ENCODE results near the gene INHBC. TPM values are rescaled to one million over a fixed set of nuclear protein-coding genes. Genes with fewer than 3 reads are reported as not detected.

The INHBC gene
- total RNA-seq, 2 donors from 2014 or later: not detected

DNA sequence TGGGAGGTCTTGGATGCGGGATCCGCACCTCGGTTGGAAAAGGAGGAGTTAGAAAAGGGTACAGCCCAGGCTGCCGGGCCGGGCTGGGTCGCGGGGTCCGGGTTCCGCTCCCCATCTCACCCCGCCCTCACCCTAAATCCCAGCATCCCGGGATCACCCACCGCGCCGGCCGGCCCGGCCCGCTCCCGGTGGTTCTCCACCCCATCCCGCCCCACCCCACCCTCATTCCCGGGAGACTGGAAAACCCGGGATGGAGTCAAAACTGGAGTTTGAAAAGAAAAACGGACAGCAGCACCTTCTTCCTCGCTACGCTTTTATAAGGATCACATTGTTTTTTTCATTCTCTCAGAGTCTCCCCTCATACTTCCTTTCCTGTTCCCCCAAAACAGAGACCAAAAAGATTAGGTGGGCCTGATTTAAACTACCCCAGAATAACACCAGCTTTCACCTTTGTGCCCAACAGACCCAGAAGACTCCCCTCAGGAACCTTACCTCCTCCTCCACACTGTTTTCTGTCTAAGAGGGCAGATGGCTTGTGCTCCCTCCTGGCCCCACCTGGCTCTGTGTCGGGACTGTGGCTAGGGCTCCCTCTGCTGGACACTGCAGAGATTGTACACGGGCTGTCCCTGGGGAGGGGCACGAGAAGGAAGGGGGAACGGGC, 27.8 kb downstream of the INHBC start:
- DNase-seq (ENCODE audit: low spot score): peak; percentile 95
- intact Hi-C loops (cut with DNase I): no loop called here

DNA sequence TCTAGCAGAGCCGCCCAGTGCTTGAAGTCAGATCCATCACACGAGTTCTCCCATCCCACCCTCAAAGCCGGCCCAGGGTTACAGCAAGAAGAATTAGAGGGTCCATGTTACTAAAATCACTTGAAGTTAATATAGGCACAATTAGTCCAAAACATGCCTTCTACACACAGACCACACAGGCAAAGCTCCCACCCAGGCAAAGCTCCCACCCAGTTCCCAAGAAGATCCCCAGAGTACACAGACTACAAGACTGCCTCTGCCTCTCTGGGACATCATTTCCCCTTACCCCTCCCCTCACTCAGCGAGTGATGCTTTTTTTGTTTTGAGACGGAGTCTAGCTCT, 28.3 kb downstream of the INHBC start:
- DNase-seq (ENCODE audit: low spot score): no peak
- intact Hi-C loops (cut with DNase I): no loop called here

DNA sequence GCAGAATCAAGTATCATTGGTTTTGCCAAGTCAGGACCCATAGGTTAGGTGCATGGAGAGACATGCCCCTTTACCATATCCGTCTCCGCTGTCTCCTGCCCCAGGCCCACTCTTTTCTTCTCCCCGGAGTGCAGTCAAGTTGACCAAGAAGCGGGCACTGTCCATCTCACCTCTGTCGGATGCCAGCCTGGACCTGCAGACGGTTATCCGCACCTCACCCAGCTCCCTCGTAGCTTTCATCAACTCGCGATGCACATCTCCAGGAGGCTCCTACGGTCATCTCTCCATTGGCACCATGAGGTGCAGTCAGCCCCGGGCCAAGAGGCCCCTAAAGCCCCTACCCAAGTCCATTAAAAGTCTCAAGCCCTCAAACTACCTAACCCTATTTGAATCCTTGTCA, 30.0 kb downstream of the INHBC start:
- DNase-seq (ENCODE audit: low spot score): no peak
- intact Hi-C loops (cut with DNase I): no loop called here

DNA sequence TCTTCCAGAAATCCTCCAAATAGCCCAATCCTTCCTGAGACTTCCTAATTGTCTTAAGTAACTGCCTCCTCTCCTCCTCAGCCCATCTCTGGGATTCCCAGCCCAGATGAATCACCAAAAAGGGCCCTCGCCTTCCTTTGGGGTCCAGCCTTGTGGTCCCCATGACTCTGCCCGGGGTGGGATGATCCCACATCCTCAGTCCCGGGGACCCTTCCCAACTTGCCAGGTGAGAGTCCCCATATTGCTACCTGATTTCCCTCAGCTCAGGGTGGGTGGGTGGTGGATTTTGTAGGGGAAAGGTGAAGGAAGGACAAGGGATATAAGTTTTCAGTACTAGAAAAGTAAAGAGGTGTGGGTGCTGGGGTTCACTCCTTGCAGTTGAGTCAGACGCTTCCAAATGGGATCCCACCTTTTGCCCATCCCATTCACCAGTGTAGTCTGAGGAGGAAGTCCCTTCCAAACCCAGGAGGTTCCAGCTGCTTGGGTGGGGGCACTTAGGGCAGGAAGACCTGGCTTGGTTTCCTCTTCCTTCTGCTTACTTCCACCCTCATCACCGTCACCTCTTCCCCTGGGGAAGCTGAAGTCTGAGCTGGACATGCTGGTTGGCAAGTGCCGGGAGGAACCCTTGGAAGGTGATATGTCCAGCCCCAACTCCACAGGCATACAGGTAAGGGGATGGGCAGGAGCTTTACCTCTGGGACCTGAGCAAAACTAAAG, 30.6 kb downstream of the INHBC start:
- intact Hi-C loops (cut with DNase I): no loop called here
- no peak for DNase-seq (ENCODE audit: low spot score)

DNA sequence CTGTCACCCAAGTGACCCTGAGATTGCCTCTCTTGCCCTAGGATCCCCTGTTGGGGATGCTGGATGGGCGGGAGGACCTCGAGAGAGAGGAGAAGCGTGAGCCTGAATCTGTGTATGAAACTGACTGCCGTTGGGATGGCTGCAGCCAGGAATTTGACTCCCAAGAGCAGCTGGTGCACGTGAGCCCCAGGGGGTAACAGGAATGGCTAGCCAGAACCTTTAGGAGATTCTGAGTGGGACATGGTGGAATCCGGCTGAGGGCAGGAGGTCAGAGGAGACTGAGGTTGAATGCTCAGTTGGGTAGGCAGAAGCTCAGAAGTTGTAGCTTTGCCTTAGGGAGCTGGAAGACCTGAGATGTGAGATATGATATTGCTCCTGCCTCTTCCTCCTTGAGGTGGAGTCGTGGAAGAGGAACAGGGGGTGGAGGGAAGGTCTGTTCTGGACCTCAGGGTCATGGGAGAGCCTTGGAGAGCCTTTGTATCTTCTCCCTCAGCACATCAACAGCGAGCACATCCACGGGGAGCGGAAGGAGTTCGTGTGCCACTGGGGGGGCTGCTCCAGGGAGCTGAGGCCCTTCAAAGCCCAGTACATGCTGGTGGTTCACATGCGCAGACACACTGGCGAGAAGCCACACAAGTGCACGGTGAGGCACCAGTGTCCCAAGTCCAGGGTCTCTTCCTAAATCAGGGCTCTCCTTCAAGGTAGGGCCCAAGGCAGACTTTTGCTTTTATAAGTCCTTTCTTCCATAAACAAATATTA, 31.3 kb downstream of the INHBC start:
- intact Hi-C loops (cut with DNase I): no loop called here
- peak; percentile 41 for DNase-seq (ENCODE audit: low spot score)

DNA sequence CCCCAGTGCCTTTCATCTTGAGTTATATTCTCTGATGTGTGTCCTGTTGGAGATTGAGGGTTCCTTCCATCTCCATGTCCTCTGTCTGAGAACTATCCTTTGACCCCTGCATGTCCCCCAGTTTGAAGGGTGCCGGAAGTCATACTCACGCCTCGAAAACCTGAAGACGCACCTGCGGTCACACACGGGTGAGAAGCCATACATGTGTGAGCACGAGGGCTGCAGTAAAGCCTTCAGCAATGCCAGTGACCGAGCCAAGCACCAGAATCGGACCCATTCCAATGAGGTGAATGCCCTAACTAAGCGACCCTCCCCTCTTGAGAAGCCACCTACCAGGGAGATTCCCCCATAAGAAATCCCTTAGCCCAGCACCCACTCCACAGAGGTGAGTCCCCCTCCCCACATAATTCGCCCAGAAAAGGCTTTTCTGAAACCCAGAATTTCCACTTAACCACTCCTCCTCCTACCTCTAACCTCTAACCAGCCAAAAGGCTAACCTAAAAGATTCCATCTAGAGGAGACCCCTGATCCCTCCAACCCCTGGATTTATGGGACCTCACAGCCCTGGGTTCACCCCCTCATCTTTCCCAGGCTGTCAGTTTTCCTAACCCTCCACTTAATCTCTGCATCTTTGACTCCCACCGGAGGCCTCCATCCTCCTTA, 32.8 kb downstream of the INHBC start:
- DNase-seq (ENCODE audit: low spot score): no peak
- intact Hi-C loops (cut with DNase I): no loop called here

DNA sequence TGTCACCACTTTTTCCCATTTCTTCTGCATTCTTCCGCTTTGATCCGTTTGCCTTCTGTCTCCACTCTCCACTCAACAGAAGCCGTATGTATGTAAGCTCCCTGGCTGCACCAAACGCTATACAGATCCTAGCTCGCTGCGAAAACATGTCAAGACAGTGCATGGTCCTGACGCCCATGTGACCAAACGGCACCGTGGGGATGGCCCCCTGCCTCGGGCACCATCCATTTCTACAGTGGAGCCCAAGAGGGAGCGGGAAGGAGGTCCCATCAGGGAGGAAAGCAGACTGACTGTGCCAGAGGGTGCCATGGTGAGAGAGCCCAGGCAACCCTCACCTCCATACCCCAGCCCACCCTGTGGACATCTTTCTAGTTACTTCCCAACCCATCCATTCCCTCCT, 33.3 kb downstream of the INHBC start:
- DNase-seq (ENCODE audit: low spot score): no peak
- intact Hi-C loops (cut with DNase I): no loop called here

DNA sequence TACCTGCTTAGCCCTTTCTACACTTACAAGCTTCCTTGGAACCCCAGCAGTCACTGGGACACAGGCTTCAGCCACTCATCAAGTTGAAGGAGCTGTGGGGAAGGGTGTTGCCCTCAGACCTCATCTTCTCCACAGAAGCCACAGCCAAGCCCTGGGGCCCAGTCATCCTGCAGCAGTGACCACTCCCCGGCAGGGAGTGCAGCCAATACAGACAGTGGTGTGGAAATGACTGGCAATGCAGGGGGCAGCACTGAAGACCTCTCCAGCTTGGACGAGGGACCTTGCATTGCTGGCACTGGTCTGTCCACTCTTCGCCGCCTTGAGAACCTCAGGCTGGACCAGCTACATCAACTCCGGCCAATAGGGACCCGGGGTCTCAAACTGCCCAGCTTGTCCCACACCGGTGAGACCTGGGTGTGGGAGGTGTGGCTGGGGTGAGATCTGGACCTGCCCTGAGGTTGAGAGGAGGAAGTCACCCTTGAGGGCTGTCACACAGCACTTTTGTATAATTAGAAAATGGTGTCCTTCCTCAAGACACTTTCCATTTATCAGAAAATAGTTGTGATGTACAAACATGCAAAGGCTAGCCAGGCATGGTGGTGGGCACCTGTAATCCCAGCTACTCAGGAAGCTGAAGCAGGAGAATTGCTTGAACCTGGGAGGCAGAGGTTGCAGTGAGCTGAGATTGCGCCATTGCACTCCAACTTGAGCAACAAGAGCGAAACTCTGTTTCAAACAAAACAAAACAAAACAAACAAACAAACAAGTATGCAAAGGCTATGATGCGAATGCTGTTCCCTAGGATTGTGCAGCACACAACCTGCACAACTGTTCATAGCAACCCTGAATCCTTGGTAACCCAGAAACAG, 34.9 kb downstream of the INHBC start:
- DNase-seq (ENCODE audit: low spot score): peak; percentile 43
- intact Hi-C loops (cut with DNase I): no loop called here

DNA sequence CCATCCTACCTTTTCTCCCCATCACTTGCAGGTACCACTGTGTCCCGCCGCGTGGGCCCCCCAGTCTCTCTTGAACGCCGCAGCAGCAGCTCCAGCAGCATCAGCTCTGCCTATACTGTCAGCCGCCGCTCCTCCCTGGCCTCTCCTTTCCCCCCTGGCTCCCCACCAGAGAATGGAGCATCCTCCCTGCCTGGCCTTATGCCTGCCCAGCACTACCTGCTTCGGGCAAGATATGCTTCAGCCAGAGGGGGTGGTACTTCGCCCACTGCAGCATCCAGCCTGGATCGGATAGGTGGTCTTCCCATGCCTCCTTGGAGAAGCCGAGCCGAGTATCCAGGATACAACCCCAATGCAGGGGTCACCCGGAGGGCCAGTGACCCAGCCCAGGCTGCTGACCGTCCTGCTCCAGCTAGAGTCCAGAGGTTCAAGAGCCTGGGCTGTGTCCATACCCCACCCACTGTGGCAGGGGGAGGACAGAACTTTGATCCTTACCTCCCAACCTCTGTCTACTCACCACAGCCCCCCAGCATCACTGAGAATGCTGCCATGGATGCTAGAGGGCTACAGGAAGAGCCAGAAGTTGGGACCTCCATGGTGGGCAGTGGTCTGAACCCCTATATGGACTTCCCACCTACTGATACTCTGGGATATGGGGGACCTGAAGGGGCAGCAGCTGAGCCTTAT, 35.8 kb downstream of the INHBC start:
- peak; percentile 51 for DNase-seq (ENCODE audit: low spot score)
- intact Hi-C loops (cut with DNase I): no loop called here

DNA sequence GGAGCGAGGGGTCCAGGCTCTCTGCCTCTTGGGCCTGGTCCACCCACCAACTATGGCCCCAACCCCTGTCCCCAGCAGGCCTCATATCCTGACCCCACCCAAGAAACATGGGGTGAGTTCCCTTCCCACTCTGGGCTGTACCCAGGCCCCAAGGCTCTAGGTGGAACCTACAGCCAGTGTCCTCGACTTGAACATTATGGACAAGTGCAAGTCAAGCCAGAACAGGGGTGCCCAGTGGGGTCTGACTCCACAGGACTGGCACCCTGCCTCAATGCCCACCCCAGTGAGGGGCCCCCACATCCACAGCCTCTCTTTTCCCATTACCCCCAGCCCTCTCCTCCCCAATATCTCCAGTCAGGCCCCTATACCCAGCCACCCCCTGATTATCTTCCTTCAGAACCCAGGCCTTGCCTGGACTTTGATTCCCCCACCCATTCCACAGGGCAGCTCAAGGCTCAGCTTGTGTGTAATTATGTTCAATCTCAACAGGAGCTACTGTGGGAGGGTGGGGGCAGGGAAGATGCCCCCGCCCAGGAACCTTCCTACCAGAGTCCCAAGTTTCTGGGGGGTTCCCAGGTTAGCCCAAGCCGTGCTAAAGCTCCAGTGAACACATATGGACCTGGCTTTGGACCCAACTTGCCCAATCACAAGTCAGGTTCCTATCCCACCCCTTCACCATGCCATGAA, 36.5 kb downstream of the INHBC start:
- intact Hi-C loops (cut with DNase I): no loop called here
- DNase-seq (ENCODE audit: low spot score): no peak

DNA sequence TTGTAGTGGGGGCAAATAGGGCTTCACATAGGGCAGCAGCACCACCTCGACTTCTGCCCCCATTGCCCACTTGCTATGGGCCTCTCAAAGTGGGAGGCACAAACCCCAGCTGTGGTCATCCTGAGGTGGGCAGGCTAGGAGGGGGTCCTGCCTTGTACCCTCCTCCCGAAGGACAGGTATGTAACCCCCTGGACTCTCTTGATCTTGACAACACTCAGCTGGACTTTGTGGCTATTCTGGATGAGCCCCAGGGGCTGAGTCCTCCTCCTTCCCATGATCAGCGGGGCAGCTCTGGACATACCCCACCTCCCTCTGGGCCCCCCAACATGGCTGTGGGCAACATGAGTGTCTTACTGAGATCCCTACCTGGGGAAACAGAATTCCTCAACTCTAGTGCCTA, 37.1 kb downstream of the INHBC start:
- DNase-seq (ENCODE audit: low spot score): no peak
- intact Hi-C loops (cut with DNase I): no loop called here

DNA sequence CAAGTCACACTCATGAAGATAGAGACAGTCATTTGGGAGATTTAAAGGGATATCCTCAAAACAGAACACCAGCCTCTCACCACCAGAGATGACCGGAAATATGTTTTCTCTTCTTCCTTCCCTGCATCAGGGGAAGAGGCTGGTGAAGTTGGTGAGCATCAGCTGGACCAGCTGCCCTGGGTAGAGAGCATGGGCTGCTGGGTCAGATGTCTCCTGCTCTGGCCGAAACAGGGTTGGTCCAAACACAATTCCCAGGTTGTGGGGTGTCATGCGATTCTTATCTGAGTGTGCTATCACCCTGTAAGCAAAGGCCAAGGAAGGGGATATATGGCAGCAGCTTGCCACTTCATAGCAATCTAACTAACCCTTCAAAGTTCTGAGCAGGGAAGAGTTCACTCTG, 37.8 kb downstream of the INHBC start:
- no peak for DNase-seq (ENCODE audit: low spot score)
- intact Hi-C loops (cut with DNase I): no loop called here

DNA sequence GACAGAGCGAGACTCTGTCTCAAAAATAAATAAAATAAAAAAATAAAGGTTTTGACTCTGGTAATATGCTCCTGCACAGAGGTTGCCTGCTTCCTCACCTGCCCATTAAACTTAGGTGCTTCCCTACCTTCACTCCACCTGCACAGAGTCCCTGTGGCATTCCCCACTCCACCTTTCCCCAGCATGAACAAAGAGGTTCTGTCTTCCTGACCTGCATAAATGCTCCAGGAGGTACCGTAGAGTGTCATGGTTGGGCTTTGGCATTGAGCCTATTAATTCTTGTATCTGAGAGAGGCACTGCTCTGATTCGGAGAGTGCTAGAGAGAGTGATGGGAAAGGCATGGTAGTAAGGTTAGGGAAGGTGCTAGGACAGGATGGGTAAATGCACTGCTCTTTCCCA, 38.8 kb downstream of the INHBC start:
- intact Hi-C loops (cut with DNase I): no loop called here
- DNase-seq (ENCODE audit: low spot score): no peak

DNA sequence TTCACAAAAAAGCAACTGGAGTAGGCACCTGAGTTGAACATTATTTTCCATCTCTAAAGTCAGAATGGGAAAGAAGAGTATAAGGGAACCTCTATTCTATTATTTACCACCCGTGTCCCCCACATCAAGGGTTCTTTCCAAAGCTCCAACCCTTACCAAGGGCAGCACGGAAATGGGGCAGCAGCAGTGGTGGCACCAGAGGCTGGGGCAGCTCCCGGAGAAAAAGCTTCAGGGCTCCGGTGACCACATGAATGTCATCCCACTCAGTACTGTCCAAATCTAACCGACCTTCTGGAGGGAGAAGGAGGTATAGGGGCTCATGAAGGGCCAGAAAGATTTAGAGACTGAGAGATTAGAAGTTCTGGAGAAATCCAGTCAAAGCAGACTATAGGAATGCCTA, 39.3 kb downstream of the INHBC start:
- intact Hi-C loops (cut with DNase I): no loop called here
- no peak for DNase-seq (ENCODE audit: low spot score)

DNA sequence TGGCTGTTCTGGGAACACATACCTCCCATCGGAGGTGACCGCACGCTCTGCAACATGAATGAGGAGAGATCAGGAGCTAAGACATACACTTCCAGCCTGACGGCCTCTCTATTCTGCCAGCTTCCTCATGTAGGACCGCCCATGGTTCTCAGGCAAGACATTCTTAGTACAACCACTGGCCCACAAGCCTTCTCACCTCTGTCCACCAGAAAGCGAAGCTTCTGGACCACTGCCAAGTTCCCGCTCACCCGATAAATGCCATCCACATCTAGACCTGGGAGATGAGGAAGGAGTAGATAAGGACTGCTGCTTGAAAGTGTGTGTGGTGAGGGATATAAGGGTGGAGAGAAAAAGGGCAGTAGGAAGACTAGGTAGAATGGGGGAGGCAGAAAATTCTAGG, 39.8 kb downstream of the INHBC start:
- DNase-seq (ENCODE audit: low spot score): no peak
- intact Hi-C loops (cut with DNase I): no loop called here

DNA sequence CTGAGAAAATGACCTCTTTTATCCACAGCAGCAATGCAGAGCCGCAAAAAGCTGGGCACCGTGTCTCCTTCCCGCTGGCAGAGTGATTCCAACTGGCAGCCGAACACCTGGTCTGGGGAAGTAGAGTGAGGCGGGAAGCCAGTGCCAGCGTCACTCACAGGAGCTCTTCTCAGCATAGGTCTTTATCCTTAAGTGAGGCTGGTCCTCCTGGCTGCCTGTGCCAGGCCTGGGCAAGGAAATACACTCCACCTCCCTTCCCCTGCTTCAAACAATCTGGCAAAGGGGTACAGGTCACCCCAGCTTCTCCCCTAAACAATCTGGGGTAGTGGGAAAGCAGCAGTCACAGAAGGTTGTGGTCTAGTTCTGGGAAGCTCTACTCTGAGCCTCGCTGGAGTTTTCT, 40.3 kb downstream of the INHBC start:
- intact Hi-C loops (cut with DNase I): no loop called here

DNA sequence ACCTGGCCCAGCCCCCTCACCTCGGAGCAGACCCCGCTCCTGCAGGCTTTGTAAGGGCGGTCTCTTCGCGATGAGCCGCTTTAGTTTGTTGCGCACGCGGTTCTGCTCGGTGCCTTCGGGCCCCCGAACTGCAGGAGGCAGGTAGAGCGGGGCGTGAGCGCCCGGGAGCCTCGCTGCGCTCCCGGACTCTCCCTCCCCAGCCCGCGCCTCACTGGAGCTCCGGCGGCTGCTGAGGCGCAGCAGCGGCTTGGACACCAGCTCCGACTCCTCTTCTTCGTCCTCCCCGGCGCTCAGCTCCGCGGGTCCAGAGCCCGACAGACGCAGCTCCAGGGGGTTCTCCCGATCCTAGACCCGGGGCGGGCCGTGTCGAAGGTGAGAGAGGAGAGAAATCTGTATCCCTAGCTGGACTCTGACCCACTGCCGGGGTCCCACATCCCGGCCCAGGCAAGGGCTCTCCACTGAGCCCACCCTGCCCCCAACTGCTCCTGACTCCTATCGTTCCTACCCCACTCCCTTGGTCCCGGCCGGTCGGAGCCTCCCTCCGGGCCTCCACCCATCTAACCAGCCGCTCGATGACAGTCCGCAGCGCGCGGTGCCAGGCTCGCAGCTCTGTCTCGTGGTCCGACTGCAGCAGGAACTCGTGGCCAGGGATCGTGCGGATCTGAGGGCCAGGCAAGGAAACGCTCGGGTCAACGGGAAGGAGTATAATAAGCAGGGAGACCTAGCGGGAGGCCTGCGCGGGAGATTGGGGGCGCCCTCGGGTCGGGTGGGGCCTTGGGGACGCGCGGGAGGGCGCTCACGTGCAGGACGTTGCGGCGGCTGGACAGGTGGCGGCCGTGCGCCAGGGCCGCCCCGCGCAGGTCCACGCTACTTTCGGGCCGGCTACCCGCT, 40.9 kb downstream of the INHBC start:
- intact Hi-C loops (cut with DNase I): no loop called here
- DNase-seq (ENCODE audit: low spot score): peak; percentile 84

More for the DNA sequence above, 40.3 kb downstream of the INHBC start:
- DNase-seq (ENCODE audit: low spot score): no peak

All from posterior vena cava (tissue), 2 donors.